DMS114 treated with DMSO at 0.1 percent for 48 hours (cell line): Measurements from ENCODE around the gene CARD11.
"Not testable (repeated sequence)": the region's sequence is repeated elsewhere in the genome, so short reads cannot be mapped to it uniquely, and the experiment has no call there.

Source experiments
- DNase-seq: peaks from one replicate; lab custom pipeline; 2025; ENCODE audit not compliant: unreplicated experiment; lab: John Stamatoyannopoulos, UW

The CARD11 gene

DNA sequence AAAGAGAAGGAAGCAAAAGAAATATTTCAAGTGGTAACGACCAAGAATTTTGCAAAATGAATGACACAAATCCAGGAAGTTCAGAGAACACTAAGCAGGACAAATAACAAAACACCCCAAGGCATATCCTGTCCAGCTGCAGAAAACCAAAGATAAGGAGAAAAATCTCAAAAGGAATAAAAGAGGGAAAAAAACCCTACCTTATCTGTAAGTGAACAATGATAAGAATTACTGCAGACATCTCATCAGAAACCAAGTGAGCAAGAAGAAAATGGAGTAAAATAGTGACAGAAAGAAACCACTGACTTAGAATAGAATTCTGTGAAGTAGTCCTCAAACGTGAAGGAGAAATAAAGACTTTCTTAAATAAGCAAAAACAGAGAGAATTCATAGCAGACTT is 21.8 kb downstream of the CARD11 start:
- no peak for DNase-seq

GRCh38 chr7:3021224-3021623 is 22.4 kb downstream of the CARD11 start:
- not testable (repeated sequence) for DNase-seq

- no peak for DNase-seq
These were observed 23.3 kb downstream of the CARD11 start for GRCh38 chr7:3020416-3020815.

DNA sequence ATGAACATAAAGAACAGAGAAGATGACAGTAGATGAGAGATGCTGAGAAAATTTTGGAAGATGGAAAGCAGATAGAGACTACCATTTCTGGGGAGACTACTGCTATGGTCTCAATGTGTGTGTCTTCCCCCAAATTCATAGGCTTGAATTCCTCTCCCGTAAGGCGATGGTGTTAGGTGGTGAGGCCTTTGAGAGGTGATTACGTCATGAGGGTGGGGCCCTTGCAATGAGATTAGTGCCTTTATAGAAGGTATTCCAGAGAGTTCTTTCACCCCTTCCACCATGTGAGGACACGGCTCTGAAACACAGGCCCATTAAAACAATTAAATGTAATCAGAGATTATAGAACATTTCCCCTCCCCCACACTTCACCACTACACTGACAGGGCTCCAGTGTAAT is 23.9 kb downstream of the CARD11 start:
- DNase-seq = no peak

DNA sequence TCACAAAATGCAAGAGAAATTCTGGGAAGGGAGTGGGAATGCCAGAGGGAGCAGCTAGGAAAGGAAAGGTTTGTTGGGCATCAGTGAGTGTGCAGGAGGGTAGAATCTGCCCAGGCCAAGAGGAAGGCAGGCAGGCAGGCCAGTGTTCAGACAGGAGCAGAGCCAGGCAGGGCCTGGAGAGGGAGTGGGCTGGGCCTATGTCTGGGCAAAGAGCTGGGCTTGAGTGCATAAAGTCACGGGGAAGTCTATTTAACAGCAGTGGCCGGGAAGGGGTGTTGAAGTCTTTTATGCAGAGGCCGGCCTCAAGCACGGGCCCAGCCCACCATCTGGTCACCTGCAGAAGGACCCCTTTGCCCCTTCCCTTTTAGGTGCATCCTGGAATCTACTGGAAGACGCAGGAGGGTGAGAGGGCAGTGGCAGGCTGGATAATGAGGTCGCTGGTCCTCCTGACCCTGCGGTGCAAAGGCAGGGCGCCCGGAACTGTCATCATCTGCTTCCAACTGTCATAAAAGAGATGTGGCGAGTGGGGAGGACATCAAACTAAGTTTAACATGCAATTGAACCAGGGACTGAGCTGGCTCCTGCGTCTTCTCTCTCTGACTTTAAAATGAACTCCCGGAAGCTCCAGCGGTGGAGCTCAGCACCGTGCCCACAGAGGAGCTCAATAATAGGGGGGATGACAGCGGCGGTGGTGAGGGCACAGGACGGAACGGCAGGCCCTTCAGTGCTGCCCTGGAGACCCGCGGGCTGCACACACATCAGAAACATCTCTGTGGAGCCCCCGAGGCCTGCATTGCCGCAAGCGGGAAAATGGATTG is 29.5 kb downstream of the CARD11 start:
- no peak for DNase-seq

- no peak for DNase-seq
These were observed 32.3 kb downstream of the CARD11 start for GRCh38 chr7:3011211-3011852.

GRCh38 chr7:3010161-3010560 is 33.5 kb downstream of the CARD11 start:
- DNase-seq = no peak

DNA sequence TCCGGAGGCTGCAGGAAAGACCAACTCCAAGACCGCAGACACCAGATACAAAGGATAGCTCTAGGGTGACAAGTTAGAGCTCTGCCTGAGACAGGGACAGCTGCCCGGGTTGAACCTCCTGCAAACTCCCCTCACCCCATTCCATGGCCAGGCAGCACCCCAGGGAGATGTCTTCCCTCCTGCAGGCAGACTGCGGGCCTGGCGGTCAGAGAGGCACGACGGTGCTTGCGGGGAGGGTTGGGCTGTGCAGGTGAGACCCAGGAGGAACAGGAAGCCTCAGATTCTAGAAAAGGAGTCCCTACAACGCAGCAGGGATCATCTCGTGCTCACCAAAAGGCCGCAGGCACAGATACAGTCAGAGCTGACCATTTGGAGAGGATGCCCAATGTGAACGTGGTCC is 34.6 kb downstream of the CARD11 start:
- DNase-seq = no peak

GRCh38 chr7:3008386-3008785 is 35.3 kb downstream of the CARD11 start:
- no peak for DNase-seq

- DNase-seq = no peak
These were observed 36.0 kb downstream of the CARD11 start for GRCh38 chr7:3007696-3008095.

- no peak for DNase-seq
These were observed 38.4 kb downstream of the CARD11 start for GRCh38 chr7:3005257-3005656.

GRCh38 chr7:3003936-3004335 is 39.7 kb downstream of the CARD11 start:
- DNase-seq = no peak

GRCh38 chr7:3002631-3003030 is 41.0 kb downstream of the CARD11 start:
- no peak for DNase-seq

GRCh38 chr7:3000566-3000965 is 43.1 kb downstream of the CARD11 start:
- no peak for DNase-seq

DNA sequence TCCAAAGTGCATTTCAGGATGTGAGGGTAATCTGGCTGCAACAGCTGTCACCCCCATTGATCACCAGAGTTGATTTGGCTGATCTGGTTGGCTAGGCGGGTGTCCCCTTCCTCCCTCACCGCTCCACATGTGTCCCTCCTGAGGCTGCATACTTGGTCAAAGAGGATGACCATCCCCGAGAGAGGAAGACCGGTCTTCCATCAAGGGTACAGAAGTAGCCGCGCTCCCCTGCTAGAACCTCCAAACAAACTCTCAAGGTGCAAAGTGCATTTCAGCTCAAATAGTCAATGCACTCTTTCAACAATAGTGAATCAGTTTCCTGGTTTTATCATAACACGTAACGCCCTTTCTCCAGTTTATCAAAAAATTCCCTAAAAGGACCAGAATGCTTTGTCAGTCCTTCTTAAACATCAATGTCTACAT is 44.6 kb downstream of the CARD11 start:
- DNase-seq = no peak

DNA sequence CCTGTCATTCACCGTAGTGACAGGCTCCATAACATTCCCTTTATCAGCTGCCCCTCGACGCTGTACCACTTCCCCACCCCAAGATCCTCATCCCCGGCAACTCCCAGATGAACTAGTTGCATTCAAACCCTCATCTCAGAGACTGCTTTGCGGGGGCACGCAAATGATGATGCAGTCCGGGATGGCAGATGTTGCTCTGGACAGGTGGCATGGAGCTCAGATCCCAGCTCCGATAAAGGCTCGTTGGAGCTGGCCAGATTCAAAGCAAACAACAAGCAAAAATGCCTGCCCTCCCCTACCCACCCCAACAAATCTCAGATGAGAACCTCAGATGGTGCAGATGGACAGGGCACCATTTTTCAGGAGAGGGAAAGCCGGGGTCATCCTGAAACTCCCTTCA is 46.7 kb downstream of the CARD11 start:
- DNase-seq = no peak

DNA sequence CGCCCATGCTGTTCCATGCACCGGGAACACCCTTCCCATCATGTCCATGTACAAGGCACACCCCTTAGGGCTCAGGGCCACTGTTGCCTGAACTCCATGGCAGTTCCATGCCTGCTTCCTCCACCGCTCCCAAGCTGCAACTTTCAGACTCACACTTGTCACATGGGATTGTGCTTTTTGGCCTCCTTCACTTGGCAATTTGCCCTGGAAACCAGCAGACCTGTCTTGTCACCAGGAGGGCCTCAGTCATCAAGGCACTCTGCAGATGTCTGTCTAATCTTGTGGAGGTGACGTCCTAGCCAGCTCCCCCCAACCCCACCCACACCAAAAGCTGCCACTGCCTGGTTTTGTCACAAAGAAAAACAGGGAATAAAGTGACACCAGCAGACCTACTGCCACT is 47.5 kb downstream of the CARD11 start:
- no peak for DNase-seq

DNA sequence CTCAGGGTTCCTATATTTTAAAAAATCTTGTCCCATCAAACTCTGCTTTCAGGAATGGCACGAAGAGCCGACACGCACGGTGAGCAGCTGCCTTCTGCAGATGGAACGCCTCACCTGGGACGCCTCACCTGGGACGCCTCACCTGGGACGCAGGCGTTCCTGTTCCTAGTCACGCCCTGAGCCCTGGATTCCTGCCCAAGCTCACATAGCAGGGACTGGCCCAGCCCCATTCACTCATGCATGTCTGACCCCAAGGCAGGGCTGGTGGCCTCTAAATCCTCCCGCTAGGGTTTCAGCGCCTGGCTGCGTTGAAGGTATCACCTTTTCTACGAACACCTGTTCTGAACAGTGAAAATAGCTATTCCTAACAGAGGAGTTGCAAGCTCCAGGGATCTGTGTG is 49.8 kb downstream of the CARD11 start:
- DNase-seq = no peak

GRCh38 chr7:2993396-2993795 is 50.3 kb downstream of the CARD11 start:
- no peak for DNase-seq

GRCh38 chr7:2990949-2991470 is 52.7 kb downstream of the CARD11 start:
- DNase-seq = no peak

- no peak for DNase-seq
These were observed 57.1 kb downstream of the CARD11 start for GRCh38 chr7:2986561-2986960.

DNA sequence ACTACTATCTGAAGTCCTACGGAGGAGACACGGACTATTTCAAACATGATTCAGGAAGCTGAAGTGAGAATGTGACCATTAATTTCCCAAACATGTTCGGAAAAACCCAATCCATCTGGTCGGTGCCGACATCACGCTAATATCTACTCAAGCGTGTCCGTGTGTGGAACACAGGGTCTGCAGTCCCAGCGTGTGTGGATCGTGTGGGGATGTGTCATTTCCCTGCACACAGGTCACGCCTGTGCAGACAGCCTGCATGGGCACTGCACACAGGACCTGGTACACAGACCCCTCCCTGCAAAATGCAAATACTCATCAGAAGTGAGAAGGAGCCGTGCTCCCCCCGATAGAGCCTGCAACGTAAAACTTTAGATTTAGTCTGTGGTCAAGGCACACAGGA is 57.8 kb downstream of the CARD11 start:
- no peak for DNase-seq
